Skeletal muscle satellite cell (primary cell): ENCODE data around the gene B3GLCT.
"Not testable (repeated sequence)": the region's sequence is repeated elsewhere in the genome, so short reads cannot be mapped to it uniquely, and the experiment has no call there.

Experiments used
- H3K27me3 ChIP-seq: 2 replicates; pipeline ENCODE4 v1.7.0; 2013; ENCODE audit warnings: low read length; ENCODE audit not compliant: control insufficient read depth, insufficient read depth
- H3K36me3 ChIP-seq: 2 replicates; pipeline ENCODE4 v1.7.0; 2013; ENCODE audit warnings: mild to moderate bottlenecking, control low read depth, low read length; ENCODE audit not compliant: insufficient read depth
- H3K4me1 ChIP-seq: 2 replicates; pipeline ENCODE4 v1.7.0; 2013; ENCODE audit warnings: low read length; ENCODE audit not compliant: control insufficient read depth, insufficient read depth
- H3K4me2 ChIP-seq: 2 replicates; pipeline ENCODE4 v1.7.0; 2013; ENCODE audit warnings: mild to moderate bottlenecking, low read length
- H3K4me3 ChIP-seq: 2 replicates; pipeline ENCODE4 v1.7.0; 2013; ENCODE audit warnings: low read length
- H3K9ac ChIP-seq: 2 replicates; pipeline ENCODE4 v1.7.0; 2013; ENCODE audit warnings: mild to moderate bottlenecking, low read depth, low read length, moderate library complexity
- H3K9me3 ChIP-seq: replicated peaks from 2 replicates; pipeline ENCODE4 v1.7.0; 2013; ENCODE audit warnings: mild to moderate bottlenecking, control low read depth, low read length

The B3GLCT gene

DNA sequence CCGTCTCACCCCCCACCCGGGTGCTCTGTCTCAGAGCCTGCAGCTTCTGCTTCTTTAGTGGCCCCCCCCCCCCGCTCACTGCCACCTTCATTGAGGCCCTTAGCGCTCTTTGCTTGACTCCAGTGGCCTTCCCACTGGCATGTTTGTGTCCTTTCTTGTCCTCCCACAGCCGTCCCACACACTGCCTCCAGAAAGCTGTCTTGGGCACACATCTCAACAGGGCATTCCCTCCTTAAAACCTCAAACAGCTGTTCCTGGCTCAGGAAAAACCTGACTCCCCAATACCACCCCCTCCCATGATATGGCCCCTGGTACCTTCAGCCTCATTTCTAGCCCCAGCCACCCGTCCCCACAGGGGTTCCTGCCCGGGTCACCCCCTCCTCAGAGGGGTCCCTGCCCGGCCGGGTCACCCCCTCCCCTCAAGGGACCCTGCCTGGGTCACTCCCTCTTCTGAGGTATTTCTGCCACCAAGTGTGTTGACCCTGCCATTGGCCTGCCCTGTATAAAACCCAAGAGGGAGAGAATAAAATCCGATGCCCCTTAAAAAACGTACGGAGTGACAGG is 8.9 kb downstream of the B3GLCT start:
- Histone ChIP-seq H3K4me3 (no peak overlapping the region), H3K27me3 (no peaks in the 10 kb centered on the region), H3K4me2 (no peak overlapping the region), H3K36me3 (no peaks in the 10 kb centered on the region), H3K9ac (no peak overlapping the region), H3K9me3 (no peaks in the 10 kb centered on the region), H3K4me1 (peaks cover 26% of the 10 kb centered on the region)

DNA sequence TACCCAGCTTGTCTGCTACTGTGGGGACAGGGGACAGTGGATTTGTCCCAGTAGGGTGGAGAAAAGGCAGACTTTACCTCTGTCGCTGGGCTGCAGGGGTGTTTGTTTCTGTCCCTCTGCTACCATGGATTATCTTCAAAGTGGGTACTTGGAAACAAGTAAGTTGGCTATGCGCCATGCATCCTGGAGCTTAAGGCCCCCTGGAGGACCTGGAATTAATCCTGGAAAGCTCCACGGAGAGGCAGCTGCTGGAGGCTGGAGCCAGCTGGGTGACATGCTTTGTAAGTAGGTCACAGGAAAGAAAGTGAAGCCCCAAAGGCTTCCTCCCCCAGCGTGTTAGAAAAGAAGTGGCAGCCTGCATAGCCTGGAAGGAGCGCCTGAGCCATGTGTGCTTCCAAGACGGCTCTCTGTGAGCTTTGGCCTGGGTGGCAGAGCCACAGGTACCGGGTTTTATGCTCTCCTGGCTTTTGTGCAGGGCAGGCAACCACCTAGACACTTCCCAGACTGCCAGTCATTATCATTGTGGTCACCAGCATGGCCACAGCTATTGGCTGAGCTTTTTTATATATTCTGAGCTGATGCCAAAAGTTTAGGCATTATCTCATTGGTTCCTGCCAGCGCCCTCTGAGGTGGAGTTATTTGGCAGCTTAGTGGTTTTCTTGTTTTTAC is 9.5 kb downstream of the B3GLCT start:
- Histone ChIP-seq H3K36me3 (no peaks in the 10 kb centered on the region), H3K4me3 (no peak overlapping the region), H3K4me1 (peaks cover 23% of the 10 kb centered on the region), H3K9ac (no peak overlapping the region), H3K9me3 (no peaks in the 10 kb centered on the region), H3K4me2 (peak overlapping the region; percentile 48), H3K27me3 (no peaks in the 10 kb centered on the region)

DNA sequence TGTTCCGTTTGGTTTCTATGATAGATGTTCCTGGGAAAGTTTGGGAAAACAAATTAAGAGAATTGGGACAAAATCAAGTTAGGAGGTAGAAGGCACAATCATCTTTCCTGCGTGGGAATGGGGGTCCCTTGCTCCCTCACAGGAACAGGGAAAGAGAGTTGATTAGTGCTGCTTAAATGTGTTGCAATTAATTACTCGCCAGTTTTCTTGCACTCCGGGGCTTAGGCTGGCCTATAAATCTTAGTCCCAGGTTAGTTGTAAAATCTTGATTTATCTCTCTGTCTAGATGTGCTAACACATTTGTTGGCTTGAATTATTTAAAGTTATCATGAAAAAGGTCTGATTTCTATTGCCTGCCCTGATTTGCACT is 10.1 kb downstream of the B3GLCT start:
- H3K4me3 ChIP-seq = no peak overlapping the region
- H3K36me3 ChIP-seq = no peaks in the 10 kb centered on the region
- peak overlapping the region; percentile 48 for H3K4me2 ChIP-seq
- no peaks in the 10 kb centered on the region for H3K9me3 ChIP-seq
- H3K4me1 ChIP-seq = peaks cover 18% of the 10 kb centered on the region
- H3K27me3 ChIP-seq = no peaks in the 10 kb centered on the region
- no peak overlapping the region for H3K9ac ChIP-seq

DNA sequence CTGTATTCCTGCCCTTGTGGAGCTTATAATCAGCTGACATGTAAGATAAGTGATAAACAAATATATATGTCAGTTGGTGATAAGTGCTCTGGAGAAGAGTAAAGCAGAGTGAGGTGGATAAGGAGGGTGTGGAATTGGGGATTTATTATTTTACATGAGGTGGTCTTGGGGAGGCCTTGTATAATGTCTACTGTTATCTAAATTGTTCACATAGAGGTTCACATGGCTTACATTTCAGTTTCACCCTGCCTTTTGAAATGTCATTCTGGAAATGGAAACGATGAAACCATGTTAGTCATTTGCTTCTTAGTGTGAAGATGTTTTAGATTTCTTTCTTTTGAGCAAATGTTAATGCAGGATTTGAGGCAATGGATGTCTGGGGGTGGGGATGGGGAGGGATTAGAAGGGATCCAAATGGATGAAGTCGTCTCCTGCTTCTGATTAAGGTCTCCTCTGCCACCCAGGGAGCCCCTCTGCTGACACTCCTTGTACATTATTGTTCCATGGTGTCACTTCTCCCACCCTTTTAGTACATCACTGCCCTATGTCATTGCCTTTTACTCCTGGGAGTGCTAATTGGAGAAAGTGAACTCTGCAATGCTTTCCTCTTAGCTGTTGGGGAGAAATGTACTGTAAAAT is 14.0 kb downstream of the B3GLCT start:
- no peak overlapping the region for H3K9ac ChIP-seq
- H3K4me2 ChIP-seq = no peak overlapping the region
- no peaks in the 10 kb centered on the region for H3K36me3 ChIP-seq
- H3K4me3 ChIP-seq = no peak overlapping the region
- H3K4me1 ChIP-seq = peaks cover 14% of the 10 kb centered on the region
- no peaks in the 10 kb centered on the region for H3K9me3 ChIP-seq
- H3K27me3 ChIP-seq = no peaks in the 10 kb centered on the region

DNA sequence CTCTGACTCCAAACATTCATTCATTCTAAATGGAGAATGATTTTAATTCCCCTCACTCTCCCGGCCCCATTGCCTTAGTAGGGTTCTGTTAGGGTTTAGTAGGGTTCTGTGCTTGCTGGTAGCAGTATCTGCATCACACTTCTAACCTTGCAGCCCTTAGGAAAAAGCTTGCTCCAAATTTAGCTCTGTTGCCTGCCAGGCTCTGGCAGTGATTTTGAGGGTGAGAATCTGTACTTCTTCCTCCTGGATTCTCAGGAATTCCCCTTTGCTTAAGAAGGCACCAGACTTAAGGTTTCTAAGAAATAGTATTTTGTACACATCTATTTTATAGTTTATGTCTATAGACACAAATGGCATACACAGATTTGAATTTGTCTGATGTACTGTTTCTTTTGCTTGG is 14.7 kb downstream of the B3GLCT start:
- Histone ChIP-seq H3K27me3 (no peaks in the 10 kb centered on the region), H3K9me3 (no peaks in the 10 kb centered on the region), H3K36me3 (no peaks in the 10 kb centered on the region)

DNA sequence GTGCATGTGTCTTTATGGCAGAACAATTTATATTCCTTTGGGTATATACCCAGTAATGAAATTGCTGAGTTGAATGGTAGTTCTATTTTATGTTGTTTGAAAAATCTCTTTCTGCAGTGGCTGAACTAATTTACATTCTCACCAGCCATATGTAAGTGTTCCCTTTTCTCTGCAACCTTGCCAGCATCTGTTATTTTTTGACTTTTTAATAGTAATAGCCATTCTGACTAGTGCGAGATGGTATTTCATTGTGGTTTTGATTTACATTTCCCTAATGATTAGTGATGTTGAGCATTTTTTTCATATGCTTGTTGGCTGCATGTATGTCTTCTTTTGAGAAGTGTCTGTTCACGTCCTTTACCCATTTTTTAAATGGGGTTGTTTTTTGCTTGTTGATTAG is 17.1 kb downstream of the B3GLCT start:
- H3K27me3 ChIP-seq, H3K9me3 ChIP-seq, H3K4me3 ChIP-seq, H3K9ac ChIP-seq, H3K4me1 ChIP-seq, H3K36me3 ChIP-seq, H3K4me2 ChIP-seq: not testable (repeated sequence)

More for the DNA sequence above, 14.7 kb downstream of the B3GLCT start:
- Histone ChIP-seq H3K4me3 (no peak overlapping the region), H3K9ac (no peak overlapping the region), H3K4me2 (no peak overlapping the region), H3K4me1 (peaks cover 7% of the 10 kb centered on the region)

DNA sequence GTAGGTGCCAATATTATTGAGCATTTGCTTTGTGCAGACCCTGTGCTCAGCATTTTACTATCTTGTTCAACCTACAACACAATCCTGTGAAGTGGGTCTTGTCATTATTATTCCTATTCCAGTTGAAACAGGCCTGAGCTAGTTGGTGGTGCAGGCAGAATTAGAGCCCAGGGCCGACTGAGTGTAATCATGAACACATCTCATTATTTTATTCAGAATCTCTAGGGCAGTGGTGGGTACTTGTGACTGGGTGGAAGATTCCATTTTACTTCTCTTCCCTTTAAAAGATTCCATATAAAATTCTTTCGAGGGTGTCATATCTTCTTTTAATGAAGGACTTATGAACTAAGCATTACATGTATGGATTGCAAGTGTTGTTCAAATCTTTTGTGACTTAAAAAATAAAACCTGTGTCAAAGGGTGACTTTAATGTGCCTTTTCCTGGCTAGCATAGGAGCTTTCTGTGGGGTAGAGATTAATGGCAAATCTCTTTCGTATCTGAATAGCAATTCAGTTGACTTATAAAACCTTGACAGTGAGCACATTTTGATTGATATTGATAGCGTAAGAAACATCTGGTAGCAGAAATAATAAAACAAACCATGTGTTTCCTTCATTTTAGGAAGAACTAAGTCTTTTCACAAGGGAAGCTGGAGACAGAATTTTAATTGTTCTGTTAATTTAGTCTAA is 20.3 kb downstream of the B3GLCT start:
- no peaks in the 10 kb centered on the region for H3K9me3 ChIP-seq
- no peak overlapping the region for H3K4me2 ChIP-seq
- H3K27me3 ChIP-seq = no peaks in the 10 kb centered on the region
- H3K9ac ChIP-seq = no peak overlapping the region
- no peaks in the 10 kb centered on the region for H3K4me1 ChIP-seq
- no peaks in the 10 kb centered on the region for H3K36me3 ChIP-seq
- H3K4me3 ChIP-seq = no peak overlapping the region

DNA sequence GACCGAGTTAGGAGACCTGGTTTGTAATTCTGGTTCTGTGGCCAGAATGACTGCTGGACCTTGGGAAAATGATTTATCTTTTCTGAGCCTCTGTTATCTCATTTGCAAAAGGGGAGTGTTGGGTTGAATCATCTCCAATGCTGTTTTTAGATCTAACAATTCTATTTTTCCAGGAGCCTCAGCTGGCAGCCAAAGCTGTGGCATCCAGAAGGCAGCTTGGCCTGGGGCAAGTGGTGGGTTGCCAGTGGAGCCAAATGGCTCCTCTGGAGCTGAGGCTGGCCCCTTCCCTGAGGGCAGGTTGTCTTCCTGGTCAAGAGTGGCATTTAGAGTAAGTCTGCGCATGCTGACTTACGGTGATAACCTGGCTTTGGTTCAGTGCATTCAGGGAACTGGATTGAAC is 21.3 kb downstream of the B3GLCT start:
- no peaks in the 10 kb centered on the region for H3K27me3 ChIP-seq
- H3K9me3 ChIP-seq = no peaks in the 10 kb centered on the region
- no peaks in the 10 kb centered on the region for H3K36me3 ChIP-seq
- H3K4me1 ChIP-seq = no peaks in the 10 kb centered on the region
- H3K4me3 ChIP-seq = no peak overlapping the region
- no peak overlapping the region for H3K9ac ChIP-seq
- no peak overlapping the region for H3K4me2 ChIP-seq

DNA sequence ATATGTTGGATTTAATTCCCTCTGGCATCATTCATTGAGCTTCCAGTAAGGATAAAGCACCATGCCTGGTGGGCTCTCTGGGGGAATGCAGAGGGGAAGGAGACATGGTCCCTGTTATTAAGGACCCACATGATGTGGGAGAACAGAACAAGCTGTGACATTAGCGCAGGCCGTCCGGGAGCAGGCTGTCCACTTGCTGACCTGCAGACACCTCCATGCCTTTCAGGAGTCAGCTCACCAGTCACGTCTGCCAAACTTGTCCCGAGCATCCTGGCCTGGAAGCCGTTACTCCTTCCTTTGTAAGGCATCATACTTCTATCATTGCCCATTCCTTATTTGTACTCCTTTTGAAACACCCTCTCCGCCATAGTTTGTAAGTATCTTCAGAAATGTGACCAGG is 23.4 kb downstream of the B3GLCT start:
- no peak overlapping the region for H3K9ac ChIP-seq
- no peaks in the 10 kb centered on the region for H3K27me3 ChIP-seq
- no peaks in the 10 kb centered on the region for H3K9me3 ChIP-seq
- H3K4me1 ChIP-seq = no peaks in the 10 kb centered on the region
- H3K4me2 ChIP-seq = no peak overlapping the region
- no peaks in the 10 kb centered on the region for H3K36me3 ChIP-seq
- H3K4me3 ChIP-seq = no peak overlapping the region

DNA sequence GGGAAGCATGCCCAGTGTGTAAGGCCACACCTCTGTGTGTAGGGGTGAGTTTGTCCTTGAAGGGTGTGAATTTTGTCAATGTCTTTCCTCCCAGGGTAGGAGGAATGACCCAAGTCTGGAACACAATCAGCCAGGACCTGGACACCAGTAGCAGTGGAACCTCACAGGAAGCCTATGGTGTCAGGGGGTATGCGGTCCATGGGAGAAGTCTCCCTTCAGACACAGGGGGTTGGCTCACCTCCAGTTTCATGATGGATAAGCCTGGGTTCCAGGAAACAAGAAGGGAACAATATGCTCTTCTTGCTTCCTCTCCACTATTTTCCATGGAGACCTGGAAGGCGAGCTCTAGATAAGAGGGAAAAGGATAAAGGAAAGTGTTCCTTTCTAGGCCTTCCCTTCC is 23.9 kb downstream of the B3GLCT start:
- Histone ChIP-seq H3K36me3 (no peaks in the 10 kb centered on the region), H3K9ac (no peak overlapping the region), H3K4me3 (no peak overlapping the region), H3K9me3 (no peaks in the 10 kb centered on the region), H3K4me2 (no peak overlapping the region), H3K4me1 (no peaks in the 10 kb centered on the region), H3K27me3 (no peaks in the 10 kb centered on the region)

DNA sequence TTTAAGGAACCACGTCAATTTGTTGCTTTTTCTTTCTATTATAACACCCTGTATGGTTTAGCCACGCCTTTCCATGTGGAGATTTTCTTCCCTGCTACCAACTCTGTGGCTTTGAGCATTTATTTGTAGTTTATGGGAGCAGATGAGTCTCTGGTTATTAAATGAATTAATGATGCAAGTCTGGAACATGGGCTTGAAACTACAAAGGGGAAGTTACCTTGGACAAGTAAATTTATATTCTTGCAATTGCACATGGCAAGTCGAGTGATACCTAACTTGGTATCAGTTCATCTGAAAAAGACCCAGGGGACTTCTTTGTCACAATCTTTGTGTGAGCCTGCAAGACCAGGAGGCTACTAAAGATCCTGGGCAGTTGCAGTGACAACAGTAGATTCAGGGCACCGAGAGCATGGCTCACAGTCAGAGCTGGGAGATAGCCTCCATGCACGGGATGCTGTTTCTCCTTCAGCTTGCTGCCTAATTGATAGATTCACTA is 24.4 kb downstream of the B3GLCT start:
- Histone ChIP-seq H3K9ac (no peak overlapping the region), H3K4me2 (no peak overlapping the region), H3K4me1 (no peaks in the 10 kb centered on the region), H3K27me3 (no peaks in the 10 kb centered on the region), H3K4me3 (no peak overlapping the region), H3K36me3 (no peaks in the 10 kb centered on the region), H3K9me3 (no peaks in the 10 kb centered on the region)
